ENCODE data around the gene MRPL48.
"Not testable (repeated sequence)": the region's sequence is repeated elsewhere in the genome, so short reads cannot be mapped to it uniquely, and the experiment has no call there.

MRPL48 gene

DNA sequence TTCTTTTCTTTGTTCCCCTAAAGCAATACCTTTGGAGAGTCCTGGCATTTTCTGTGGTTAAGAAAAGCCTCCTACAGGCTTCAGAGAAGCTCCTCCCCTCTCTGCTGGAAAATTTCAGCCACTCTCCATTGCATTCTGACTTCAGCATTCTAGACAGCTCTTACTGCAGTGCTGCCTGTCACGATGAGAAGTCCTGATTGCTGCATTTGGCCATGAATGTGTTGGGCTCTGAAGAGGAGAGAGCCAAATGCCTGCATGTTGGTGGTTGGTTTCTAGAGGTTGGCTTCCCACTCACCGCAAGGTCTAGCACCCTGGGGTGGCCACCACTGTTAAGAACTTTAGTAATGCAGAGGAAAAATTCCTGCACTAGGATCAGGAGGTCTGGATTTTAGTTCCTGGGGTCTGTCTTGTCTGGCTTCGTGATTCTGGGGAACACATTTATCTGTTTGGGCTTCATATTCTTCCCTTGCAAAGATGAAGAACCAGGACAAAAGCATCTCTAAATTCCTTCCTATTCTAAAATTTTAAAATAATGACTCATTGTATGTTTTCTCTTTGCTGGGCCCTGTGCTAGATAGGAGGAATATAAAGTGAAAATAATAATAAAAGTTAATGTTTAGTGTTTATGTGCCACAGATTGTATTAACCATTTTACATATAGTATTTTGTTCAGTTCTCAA lies 50.9 kb downstream of the MRPL48 start:
- no peak for DNase-seq (ENCODE audit: extremely low read depth in 1 of 2, low read depth in 1 of 2)

DNA sequence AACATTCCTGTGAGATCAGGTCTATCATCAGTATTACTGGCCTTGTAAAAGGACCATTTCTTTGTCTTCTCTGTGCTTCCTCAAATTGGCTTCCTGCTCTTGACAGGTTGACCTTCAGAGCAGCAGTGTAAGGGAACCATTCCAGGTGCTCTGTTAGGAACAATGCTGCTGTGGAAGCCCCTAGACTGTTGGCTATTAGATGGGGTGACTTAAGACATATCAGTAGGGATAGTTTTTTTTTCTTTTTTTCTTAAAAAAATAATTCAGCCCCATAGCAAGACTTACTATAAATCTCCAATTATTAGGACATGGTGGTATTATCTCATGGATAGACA lies 51.4 kb downstream of the MRPL48 start:
- no peak for DNase-seq (ENCODE audit: extremely low read depth in 1 of 2, low read depth in 1 of 2)

DNA sequence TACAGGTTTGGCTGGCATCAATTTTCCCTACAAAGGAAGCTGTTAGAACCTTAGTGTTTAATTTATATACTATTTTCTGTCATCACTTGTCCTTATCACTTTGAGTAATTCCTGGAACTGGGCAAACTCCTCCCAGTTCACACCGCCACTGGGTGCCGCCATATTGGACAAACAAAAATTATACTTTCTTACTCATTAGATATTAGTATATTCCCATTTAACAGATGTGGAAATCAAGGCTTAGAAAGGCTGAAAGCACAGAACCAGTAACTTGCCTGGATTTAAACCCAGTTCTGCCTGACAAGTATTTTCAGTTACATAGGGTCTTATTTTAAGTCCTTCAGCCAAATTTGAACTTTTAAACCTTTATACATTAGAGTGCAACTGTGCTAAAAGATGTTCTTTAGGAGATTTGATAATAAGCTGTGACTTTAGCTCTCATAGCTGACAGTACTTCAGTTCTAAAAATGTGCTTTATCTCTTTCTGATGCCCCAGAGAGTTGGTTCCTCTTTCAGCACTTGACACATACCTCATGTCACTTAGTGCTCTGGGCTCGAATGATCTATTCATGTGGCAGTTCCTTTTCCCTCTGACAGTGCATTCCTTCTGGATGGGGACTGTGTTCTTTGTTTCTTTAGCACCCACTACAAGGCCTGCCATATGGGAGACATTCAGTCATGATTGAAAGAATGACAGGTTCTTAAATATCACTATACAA lies 63.5 kb downstream of the MRPL48 start:
- no peak for DNase-seq (ENCODE audit: extremely low read depth in 1 of 2, low read depth in 1 of 2)

DNA sequence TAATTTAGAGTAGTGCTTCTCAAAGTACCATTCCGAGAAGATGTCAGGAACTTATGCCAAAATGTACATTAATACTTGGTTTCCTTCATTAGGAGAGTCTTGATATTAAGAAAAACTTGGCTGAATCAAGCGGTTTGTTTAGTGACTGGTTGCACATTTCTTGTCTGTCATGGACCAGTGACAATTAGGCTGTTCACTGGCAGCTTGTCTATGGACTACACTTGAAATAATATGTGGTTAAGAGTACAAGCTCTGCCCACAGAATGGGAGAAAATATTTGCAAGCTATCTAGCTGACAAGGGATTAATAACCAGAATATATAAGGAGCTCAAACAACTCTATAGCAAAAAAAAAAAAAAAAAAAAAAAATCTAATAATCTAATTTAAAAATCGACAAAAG lies 64.4 kb downstream of the MRPL48 start:
- no peak for DNase-seq (ENCODE audit: extremely low read depth in 1 of 2, low read depth in 1 of 2)

DNA sequence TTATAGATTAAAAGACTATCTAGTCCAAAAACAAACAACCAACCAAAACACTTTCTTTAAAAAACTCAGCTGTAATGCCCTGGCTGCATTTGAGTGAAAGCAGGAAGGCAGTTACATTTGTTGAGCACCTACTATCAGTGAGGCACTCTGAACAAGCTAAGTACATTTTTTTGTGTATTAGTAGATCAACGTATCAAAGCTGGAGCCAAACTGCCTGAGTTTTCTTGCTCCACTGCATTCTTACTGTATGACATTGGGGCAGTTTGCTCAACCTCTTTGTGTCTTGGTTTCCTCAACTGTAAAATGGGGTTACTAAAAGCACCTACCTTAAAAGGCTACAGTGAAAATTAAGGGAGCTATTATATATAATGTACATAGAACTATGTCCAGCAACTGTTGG lies 67.0 kb downstream of the MRPL48 start:
- no peak for DNase-seq (ENCODE audit: extremely low read depth in 1 of 2, low read depth in 1 of 2)

DNA sequence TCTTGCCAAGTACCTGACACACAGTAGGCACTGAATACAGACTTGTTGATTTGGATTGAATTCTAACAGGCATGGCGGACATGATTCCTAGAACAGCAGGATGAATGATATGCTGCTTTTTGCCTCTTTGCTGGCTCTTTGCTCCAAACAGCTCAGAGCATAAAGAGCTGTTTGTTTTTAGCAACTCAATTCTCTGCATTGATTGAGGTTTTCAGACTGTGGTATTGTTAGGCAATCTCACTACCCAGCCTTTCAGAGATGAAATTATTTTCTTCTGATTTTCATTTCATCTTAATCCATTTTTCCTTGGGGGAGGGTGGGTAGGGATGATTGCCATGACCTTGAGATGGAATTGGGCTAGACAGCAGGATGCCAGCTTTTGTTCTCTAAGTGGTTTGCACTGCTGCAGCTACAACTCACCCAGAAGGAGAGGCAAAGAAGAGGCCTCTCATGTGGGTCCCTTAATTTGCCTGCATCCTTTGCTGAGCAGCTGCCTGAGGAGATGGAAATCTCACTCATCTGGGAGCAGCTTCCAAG lies 68.4 kb downstream of the MRPL48 start:
- no peak for DNase-seq (ENCODE audit: extremely low read depth in 1 of 2, low read depth in 1 of 2)

DNA sequence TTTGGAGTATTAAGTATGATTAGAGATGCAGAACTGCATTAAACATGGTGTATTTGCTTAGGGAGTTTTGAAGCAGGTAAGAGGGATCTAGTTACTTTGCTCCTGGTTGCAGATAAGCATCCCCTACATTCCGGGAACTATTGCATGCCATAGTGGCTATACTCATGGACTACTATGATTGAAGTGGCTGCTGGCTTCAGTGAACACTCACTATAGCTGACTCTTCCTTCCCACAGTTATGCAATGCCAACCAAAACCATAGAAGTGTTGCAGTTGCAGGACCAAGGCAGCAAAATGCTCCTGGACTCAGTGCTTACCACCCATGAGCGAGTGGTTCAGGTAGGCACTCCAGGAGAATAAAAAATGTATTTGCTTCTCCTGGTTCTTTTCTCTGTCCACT lies 72.0 kb downstream of the MRPL48 start:
- no peak for DNase-seq (ENCODE audit: extremely low read depth in 1 of 2, low read depth in 1 of 2)

DNA sequence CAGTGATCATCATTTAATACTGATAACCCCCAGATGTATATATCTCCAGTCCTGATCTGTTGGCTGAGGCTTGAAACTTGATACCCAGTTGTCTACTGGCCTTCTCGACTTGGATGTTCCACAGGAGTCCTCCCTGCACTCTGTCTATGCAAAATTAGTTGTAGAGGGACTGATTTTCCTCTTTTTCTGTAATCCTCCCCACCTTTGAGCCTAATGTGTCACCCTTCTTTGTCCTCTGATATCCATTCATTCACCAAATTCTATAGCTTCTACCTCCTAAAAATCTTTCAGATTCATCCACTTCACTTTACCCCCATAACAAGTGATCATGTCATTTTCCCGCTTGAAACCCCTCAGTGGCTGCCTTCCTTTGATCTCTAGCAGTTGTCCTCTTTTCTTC lies 72.5 kb downstream of the MRPL48 start:
- no peak for DNase-seq (ENCODE audit: extremely low read depth in 1 of 2, low read depth in 1 of 2)

DNA sequence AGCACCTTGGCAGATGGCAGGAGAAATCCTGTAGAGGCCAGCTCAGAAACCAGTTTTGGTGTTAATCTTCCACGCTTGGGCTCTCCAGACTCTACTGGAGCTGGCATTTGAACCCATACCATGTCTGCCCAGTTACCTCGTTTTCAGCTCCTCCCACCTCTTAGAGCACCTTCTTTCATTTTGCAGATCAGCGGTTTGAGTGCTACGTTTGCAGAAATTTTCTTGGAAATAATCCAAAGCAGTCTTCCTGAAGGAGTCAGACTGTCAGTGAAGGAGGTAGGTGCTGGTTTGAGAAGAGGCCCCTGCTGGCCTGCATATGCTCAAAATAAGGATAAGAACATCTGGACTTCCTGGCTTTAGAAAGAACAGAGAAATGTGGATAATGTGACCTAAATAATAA lies 75.3 kb downstream of the MRPL48 start:
- no peak for DNase-seq (ENCODE audit: extremely low read depth in 1 of 2, low read depth in 1 of 2)

DNA sequence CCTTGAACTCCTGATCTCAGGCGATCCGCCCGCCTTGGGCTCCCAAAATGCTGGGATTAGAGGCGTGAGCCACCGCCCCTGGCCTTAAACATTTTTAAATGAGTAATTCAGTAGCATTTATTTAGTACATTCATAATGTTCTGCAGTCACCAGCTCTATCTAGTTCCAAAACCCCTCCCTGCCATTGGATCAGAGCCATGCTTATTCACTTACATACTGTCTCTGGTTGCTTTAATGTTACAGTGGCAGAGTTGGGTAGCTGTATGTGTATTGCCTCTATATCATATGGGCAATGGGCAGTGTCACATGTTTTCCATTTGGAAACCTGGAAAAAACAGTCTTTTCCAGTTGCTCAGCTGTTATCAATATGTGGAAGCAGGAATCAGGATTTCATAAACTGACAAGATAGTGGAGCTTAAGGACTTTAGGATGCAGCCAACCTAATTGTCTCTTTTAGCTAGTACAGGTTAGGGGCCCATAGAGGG lies 78.5 kb downstream of the MRPL48 start:
- DNase-seq (ENCODE audit: extremely low read depth in 1 of 2, low read depth in 1 of 2), result no peak

DNA sequence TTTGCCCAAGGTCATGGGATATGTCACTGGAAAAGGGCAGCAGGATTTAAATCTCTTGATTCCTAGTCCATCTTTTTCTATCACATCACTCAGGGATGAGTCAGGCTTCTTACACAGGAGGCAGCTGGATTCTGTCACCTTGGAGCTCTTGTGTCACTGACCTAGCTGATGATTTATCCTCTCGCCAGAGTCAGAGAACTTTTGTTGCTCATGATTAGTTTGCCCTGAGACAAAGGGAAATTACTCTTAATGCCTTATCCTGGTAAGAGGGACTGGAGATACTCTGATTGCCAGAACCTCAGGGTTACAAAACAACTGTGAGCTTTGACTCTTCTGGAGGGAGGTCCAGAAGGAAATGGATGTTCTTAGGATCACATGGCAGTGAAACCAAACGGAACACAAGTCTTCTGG lies 78.9 kb downstream of the MRPL48 start:
- no peak for DNase-seq (ENCODE audit: extremely low read depth in 1 of 2, low read depth in 1 of 2)

DNA sequence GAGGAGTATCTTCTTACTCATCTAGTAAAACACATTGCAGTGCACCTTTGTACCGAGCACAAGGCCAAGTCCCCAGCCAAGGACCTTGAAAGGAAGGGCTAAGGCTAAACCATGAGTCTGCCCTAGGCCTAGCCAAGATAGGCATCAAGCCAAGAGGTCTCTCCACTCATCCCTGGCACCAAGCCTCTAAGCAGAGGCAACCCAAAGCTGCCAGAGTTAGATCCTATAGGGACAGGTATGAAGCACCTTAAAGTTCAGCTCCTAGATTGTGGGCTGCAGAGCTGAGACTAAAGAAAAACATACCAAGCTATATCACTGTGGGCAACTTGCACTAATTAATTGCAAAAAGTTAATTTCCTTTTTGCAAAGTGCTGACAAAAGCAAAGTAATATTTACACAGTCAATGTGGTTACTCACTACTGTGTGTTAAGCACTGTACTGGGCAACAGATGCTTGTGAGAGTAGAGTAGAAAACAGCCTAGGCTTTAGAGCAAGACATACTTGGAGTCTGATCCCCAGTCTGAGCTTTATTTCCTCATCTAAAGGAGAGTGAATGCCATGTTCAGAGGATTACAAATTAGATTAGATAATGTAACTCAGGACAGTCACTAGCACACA lies 81.8 kb downstream of the MRPL48 start:
- DNase-seq (ENCODE audit: extremely low read depth in 1 of 2, low read depth in 1 of 2), result no peak

DNA sequence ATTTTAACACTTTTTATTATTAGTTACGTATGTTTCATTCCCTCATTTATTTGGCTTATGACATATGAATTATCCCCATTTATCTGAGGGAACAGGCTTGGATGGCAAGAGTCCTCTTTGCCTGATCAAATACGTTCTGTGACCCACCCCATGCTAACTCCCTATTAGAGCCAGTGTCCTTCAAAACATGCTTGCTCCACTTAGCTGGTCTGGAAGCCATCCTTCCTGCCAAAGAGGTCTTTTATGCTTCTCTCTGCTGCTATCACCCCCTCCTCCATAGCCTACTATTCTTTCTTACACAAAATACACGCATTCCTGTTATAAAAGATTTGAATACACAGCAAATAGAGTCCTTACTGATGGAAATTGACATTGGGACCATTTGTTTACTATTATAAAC lies 82.6 kb downstream of the MRPL48 start:
- DNase-seq (ENCODE audit: extremely low read depth in 1 of 2, low read depth in 1 of 2), result no peak

DNA sequence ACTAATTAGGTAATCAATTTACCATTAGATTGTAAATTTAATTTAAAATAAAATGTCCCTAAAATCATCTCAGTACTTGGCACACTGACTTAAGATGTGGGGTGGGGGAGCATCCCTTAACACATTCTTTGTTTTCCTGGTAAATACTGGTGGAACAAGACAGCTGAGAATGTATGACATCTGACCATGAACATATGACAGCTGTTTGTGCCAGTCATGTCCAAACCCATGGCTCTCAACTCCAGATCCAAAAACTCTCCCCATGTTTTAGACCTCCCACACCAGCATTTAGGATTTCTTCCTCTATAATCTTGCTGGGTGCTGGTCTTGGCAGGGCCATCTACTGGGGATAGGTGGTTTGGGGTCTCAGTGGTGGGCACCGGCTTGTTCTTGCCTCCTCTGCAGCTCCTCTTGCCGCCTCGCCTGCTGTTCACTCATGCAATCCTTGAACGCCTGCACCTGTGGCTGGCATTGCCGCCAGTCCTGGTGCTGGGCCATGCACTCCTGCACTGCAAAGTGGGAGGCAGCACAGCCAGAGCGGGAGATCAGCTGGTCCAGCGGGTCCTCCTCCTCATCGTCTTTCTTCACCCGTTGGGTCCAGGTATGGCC lies 85.2 kb downstream of the MRPL48 start:
- no peak for DNase-seq (ENCODE audit: extremely low read depth in 1 of 2, low read depth in 1 of 2)

DNA sequence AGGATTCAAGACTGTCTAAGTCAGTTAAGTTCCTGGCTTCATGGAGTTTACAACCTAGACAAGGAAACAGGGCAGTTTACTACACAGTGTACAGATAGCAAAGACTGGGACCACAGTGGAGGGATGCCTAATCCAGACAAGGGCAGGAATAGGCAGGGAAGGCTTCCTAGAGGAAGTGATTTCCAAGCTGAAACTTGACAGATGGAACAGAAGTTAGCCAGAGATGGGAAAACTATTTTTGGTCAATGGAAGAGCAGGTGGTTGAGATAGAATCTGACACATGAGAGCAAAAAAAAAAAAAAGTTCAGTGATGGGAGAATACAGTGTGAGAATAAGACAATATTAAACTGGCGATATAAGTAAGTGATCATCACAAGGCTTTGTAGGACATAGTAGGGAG lies 87.7 kb downstream of the MRPL48 start:
- no peak for DNase-seq (ENCODE audit: extremely low read depth in 1 of 2, low read depth in 1 of 2)

DNA sequence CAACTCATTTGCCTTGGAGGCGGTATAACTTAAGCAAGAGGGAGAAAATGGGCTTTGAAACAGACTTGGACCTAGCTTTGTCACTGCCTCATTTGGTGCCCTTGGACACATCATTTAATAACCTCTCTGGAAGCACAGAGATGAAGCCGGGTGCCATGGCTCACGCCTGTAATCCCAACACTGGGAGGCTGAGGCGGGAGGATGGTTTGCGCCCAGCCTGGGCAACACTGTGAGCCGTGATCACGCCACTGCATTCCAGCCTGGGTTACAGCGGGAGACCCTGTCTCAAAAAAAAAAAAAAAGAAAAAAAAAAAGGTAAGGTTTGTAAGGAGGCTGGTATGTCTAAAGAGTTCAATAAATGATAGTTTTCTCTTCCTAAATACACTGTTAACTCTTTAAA lies 88.2 kb downstream of the MRPL48 start:
- no peak for DNase-seq (ENCODE audit: extremely low read depth in 1 of 2, low read depth in 1 of 2)

DNA sequence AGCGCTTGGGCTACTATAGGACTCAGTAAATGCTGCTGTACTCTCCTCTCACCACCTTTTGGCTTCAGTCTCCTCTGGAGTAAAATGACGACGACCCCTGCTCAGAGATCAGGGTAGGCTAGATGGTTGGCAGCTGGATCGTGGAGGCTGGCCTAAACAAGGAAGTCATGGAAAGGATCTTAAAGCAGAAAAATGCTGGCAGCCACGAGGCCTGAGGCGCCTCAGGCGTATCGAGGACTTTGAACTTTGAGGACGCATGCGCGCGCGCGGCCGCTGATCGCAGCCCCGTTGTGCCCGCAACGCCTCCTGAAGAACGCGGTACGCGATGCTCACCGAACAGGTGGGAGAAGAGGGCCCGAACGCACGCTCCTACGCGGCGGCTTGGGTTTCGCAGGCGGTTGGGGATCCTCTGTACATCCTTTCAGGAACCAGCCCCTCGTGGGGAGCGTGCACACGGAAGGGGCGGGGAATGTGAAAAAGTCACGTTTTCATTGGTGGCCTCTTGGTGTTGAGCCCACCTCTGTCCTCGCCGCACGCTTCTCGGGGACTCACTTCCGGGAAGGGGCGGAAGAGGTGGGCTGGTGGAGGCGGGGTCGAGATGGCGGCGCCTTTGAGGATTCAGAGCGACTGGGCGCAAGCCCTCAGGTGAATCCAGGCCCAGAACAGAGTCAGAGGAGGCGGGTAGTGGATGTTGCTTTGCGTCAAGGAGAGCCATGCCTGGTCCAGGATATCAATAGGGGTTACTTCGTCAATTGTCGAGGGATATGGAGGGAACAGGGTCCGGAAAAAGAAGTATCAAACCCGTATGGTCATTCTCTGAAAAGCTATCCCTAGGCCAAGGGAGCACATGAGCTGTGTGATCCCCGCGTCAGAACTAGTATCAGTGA lies 89.0 kb downstream of the MRPL48 start, which contains the start of the genes COA4 and PAAF1:
COA4 (minus strand) TSS at position 423 of the 887 bp plus-strand sequence. CDS start 3,468 bp downstream, outside the sequence.
PAAF1 (plus strand) TSS at position 576 of the 887 bp plus-strand sequence; CDS start at position 599, 23 bp downstream.
- peak; percentile 85 to 93 for DNase-seq (ENCODE audit: extremely low read depth in 1 of 2, low read depth in 1 of 2)

DNA sequence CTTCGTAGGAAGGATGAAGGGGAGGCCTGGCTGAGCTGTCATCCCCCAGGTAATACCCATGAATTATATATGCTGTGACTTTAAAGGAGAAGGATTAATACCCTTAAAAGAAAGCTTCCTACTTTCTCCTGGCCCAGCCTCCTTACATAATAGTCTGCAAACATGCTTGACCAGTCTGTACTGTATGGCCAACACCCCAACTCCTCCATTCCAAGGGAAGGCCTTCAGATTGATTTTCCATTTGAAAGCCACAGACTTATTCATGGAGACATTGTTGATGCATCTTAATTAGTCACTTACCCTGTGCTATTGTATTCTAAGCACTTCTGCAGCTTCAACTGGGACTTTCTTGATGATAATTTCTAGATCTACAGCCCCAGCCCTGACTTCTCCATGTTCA lies 91.1 kb downstream of the MRPL48 start:
- no peak for DNase-seq (ENCODE audit: extremely low read depth in 1 of 2, low read depth in 1 of 2)

DNA sequence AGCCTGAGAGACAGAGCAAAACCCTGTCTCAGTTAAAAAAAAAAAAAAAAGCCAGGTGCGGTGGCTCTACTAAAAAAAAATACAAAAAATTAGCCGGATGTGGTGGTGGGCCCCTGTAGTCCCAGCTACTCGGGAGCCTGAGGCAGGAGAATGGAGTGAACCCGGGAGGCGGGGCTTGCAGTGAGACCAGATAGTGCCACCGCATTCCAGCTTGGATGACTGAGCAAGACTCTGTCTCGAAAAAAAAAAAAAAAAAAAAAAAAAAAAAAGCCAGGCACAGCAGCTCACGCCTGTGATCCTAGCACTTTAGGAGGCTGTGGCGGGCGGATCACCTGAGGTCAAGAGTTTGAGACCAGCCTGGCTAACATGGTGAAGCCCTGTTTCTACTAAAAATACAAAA lies 92.8 kb downstream of the MRPL48 start:
- DNase-seq (ENCODE audit: extremely low read depth in 1 of 2, low read depth in 1 of 2), result not testable (repeated sequence)

DNA sequence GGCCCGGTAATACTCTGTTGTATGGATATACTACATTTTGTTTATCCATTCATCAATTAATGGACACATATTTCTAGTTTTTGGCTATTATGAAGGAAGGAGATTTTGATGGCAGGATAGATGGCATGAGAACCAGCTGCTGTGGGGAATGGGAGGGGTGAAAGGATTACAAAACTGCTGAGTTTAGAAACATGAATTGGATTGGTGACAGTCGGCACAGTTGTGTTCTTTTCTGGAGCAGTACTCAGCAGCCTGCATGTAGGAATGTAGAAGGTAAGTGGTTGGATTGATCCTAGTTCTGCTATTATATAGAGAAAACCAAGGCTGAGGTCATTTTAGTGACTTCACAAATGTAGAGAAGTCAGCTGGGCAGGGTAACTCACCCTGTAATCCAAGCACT lies 96.2 kb downstream of the MRPL48 start:
- DNase-seq (ENCODE audit: extremely low read depth in 1 of 2, low read depth in 1 of 2), result no peak

All from stimulated activated CD8-positive, alpha-beta memory T cell treated with anti-CD3 and anti-CD28 coated beads, Interleukin-7, amount 100 ng/mL, for 48 hours (primary cell).